Measurements from ENCODE around the gene IFITM5.

DNA sequence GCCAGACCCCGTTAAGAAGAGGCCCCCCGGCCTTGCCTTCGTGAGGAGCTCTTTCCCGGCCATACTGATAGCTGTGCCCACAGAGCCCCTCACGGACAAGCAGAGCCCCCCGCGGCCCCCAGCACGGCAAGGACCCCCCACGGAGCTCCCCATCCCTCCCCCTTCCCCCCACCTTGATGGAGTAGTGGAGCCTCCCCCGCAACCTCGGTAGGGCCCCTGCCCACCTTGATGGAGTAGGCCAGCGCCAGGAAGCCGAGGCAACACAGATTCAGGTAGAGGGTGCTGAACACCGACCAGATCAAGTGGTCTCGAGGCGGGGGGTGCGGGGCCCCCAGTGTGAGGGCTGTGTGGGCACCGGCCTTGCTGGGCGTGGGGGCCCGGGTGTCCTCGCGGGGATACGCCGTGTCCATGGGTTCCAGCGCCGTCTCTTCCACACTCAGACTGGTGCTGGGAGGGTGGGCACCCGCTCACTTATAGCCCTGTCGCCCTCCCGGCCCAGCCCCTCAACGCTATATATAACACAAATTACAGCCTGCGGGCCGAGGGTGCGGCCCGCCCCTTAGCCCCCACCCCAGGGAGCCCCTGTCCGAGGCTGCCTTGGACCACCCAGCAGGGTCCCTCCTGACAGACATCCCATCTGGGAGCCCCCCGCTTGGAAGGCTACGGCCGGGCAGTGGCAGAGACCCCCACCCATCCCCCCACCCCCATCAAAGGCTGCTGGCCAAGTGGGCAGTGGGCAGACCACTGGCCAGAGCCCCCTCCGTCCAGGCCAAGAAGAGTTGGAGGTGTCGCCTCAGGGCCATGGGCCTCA is at the start of gene IFITM5:
- TF ChIP-seq, protein P1, sequence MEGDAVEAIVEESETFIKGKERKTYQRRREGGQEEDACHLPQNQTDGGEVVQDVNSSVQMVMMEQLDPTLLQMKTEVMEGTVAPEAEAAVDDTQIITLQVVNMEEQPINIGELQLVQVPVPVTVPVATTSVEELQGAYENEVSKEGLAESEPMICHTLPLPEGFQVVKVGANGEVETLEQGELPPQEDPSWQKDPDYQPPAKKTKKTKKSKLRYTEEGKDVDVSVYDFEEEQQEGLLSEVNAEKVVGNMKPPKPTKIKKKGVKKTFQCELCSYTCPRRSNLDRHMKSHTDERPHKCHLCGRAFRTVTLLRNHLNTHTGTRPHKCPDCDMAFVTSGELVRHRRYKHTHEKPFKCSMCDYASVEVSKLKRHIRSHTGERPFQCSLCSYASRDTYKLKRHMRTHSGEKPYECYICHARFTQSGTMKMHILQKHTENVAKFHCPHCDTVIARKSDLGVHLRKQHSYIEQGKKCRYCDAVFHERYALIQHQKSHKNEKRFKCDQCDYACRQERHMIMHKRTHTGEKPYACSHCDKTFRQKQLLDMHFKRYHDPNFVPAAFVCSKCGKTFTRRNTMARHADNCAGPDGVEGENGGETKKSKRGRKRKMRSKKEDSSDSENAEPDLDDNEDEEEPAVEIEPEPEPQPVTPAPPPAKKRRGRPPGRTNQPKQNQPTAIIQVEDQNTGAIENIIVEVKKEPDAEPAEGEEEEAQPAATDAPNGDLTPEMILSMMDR (IDR thresholded peaks at IDR 0.05) = no peak
- TF ChIP-seq EZH2 (IDR thresholded peaks at IDR 0.05; ENCODE audit: borderline replicate concordance, insufficient read depth, low read depth, low read length, poor library complexity, severe bottlenecking) = no peak
